Sciatic nerve (tissue), 2 donors: ENCODE results near the gene C2orf76. TPM values are rescaled to one million over a fixed set of nuclear protein-coding genes. Genes with fewer than 3 reads are reported as not detected.
A peak's percentile ranks its signal among the peaks of the same experiment; 100 is the strongest.

Experiments
- ATAC-seq: fragments of 200-7000 bp; cut with Tn5 transposase; one replicate; pipeline ENCODE4 v1.9.1; 2020; ENCODE audit warnings: mild to moderate bottlenecking, moderate library complexity
- DNase-seq: peaks from one replicate; pipeline ENCODE4 v3.0.0-alpha.2; 2020; ENCODE audit warnings: low spot score
- intact Hi-C: fragments of 100-400 bp; cut with DNase I; formaldehyde crosslinking; loops from one replicate; pipeline ENCODE4 v1.14.2; 2022
- total RNA-seq: library from RNA; stranded (reverse); fragmentation: NEBNext Ultra II Directional; extraction: Animal tissue kit (Norgen Biotek cat#: 25700); gene quantifications from one replicate; pipeline ENCODE4 v1.2.1, GENCODE V29; 2021
- donor health status: DM: no; HTN: no; CAD: no.
- donor health status: DM: no; HTN: no; CAD: no.

The C2orf76 gene
- total RNA-seq, 1 donor from 2014 or later: 17.6 TPM

DNA sequence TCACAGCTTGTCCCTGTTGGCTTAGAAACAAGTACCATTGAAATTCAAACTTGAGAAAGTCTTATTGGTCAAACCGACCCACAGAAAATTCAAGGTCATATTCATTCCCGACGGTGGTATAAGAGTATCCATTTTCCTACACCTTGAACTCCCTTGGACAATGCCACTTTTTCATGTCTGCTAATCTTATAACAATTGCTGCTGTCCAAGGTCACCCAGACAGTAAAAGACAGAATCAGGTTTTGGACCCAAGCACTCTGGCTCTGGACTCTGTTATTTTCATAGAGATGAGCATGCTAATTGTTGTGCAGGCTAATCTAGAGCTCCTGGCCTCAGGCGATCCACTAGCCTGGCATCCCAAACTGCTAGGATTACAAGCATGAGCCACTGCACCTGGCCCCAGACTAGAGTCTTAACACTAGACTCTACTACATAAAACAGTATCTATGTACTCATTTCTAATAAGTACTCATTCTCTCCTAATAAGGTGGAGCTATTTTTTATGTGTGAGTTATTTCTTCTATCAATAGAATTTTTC is 57.8 kb downstream of the C2orf76 start:
- DNase-seq (no peak), ATAC-seq (no peak)
- intact Hi-C loops: no loop called here

DNA sequence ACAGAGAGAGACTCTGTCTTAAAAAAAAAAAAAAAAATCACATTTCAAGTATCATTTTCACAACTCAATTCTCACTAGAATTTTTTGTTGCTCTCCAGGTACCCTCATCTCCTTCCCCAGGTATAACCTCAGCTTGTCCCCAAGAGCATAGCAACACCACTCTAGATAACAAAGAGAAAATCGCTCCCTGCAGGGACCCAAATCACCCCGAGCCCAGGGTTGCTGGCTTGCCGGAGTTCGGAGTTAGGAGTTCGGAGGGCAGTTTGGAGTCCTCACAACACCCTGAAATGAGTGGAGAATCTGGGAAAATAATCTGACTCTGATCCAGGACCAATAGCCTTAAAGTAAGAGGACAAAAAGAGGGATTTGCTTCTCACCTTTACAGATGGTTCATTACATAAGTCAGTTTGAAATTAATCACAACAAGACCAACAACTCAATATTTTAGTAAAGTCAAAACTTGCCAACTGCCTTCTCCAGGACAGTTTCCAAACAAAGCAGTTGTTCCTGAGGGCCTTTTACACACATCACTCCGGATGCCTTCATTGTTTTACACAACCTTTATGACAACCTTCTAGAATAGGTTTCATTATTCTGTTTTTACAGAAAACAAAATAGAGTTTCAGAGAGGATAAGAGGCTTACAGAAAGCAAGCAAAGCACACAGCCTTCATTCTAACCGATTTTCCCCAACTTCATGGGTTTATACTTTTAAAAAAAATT is 59.1 kb downstream of the C2orf76 start:
- intact Hi-C loops: no loop called here
- DNase-seq: no peak
- no peak for ATAC-seq

DNA sequence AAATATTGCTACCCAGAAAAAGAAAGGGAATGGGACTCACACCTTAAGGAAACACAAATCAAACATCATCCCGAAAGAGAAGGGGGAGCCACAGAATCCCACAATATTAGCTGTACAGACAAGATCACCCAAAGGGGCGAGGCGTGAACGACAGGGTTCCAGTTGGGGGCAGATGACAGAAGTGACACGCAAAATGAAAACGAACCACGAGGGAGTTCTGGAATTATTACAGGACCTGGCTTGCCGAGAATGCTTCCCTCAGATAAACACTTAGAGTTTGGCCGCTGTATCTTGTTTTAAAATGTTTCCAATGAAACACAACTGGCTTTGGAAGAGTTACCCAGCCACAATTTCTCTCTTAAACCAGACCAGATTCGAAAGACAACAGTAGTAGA is 60.4 kb downstream of the C2orf76 start:
- ATAC-seq: peak; percentile 15
- intact Hi-C loops: no loop called here
- DNase-seq: no peak

DNA sequence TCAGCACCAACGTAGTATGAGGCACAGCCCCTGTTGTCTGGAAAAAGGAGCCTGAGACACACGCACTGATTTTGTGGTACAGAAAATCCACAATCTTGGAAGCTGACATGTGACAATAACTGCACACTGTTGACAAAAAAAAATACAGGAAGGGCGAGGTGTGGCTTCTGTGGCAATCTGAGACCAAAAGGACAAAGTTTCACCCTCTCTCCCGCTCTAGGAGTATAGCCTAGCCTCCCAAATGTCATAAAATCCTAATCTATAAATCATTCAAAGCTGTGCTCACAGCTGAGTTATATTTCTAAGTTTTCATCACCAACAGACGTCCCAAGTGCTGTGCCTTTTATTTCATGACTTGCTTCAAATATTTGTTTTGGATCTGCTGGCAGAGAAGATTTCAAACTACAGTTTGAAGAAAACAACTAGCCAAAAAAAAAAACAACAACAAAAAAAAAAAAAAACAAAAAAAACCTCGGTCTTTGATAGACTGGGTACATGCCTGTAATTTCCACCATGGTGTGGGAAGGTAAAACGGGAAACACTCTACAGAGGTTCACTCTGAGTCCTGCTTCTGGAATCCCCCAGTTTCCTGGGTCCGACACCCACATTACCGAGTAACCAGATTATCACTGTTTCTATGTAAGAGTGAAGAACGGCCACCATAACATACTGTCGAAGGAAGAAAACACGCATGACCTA is 61.0 kb downstream of the C2orf76 start:
- DNase-seq (no peak), ATAC-seq (no peak)
- intact Hi-C loops: no loop called here

DNA sequence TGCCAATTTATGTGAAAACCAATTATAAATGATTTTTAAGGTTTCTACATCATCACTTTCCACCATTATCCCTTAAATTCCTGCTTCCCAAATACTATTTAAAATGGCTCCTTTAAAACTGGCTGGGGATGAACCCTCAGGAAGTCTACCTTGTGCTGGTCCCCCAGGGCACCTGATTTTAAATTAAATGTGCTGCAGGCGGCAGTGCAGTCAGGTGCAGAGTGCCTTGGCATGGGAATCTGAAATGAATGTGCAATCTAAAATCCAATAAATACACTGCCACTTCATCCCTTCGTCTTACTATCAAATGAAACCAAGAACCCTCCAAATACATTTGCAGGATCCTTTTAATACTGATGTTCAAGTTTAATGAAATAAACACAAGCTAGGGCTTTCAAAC is 61.8 kb downstream of the C2orf76 start:
- ATAC-seq (no peak), DNase-seq (no peak)
- intact Hi-C loops: no loop called here

DNA sequence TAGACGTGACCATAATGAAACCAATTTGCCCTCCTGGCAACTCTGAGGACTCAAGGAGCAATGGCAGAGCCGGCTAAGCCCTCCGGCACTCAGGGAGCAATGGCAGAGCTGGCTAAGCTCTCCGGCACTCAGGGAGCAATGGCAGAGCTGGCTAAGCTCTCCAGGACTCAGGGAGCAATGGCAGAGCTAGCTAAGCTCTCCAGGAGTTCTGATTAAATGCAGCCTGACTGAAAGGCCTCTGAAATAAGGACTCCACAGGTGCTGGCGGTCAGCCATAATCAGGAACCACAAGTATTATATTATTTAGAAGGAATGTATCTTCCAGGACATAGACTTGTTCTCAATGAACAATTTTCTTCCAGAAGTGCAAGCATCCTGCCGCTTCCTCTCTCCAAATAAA is 65.2 kb downstream of the C2orf76 start:
- ATAC-seq (no peak), DNase-seq (no peak)
- intact Hi-C loops: no loop called here

DNA sequence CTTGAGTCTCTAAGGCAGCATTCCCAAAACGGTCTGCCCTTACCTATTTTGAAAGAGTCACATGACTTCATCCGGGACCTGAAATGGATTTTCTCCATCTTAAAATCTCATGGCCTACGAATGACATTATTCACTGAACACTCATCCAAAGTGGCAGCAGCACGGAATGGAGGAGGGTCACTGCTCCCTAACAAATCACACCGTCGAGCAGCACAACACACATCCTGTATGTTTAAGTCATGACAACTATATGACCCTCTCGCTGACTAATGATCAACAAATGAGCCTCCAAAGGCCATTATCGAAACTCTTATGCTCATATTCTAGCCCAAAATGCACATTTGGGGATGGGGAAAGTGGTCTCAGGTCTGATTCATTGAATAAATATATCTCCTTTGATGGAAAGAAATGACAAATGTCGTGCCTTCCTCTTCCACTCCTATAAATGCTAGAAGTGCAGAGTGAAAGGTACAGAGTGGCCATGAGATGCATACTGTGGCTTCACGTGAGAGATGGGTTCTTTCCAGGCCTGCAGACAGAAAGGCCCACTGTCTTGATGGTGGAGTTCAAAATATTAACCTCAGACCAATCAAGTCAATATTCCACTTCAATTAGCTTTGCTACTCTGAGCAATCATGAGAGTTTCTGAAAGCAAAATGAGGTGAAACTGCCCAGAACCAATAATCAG is 70.8 kb downstream of the C2orf76 start:
- intact Hi-C loops: loop anchor here (10.0 kb wide), 1 partner anchor 411 kb away; no protein-coding TSS in a partner anchor
- ATAC-seq: no peak
- no peak for DNase-seq

DNA sequence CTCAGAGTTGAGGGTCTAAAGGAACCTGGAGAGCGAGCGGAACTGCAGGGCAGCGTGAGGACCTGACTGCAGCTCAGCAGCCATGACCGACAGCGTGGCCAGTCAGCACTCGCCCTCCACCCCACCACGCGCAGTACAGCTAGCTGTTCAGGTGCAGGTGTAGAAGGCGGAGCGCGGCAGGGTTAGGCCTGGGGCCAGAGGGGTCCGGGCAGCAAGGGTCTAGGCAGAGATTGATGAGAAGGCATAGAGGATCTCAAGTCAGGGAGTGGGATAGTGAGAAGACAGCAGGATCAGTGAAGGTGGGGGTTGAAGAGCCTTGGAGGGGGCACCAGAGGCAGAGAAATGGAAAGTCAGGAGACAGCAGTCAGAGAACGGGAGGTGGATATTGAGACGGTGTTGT is 72.0 kb downstream of the C2orf76 start:
- no peak for DNase-seq
- ATAC-seq: no peak
- intact Hi-C loops: loop anchor here (10.0 kb wide), 1 partner anchor 410 kb away; no protein-coding TSS in a partner anchor

DNA sequence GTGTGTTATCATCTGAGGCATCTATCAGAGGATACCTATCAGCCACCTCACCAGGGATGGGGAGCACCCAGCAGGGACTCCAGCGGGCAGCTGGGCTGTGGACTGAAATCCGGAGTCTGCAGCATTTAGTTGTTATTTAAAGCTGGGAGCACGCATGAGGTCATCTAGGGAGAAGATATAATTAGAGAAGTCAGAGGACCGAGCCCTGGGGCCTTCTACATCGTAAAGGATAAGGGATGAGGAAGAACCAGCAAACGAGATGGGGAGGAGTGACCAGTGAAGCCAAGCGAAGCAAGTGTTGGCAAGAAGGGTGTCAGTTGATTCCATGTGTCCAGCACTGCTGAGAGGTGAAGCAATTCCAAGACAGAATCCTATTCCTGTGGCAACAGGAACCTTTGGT is 72.7 kb downstream of the C2orf76 start:
- ATAC-seq: peak; percentile 38
- no peak for DNase-seq
- intact Hi-C loops: loop anchor here (10.0 kb wide), 1 partner anchor 409 kb away; no protein-coding TSS in a partner anchor

DNA sequence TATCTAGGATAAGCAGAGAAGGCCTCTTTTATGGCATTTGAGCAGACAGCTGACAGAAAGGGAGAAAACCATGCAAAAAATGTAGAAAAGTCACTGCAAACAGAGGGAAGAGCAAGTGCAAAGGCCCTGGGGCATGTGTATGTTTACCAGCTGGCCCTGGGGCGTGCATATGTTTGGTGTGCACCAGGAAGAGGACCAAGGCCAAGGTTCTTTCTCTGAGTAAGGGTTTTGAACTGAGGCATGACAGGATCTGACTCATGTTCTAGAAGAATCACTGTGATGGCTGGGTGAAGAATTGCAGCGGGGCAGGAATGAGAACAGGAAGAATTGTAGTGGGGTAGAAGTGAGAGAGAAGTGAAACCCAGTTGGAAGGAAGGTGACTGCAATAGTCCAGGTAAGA is 73.4 kb downstream of the C2orf76 start:
- intact Hi-C loops: loop anchor here (10.0 kb wide), 1 partner anchor 408 kb away; no protein-coding TSS in a partner anchor
- DNase-seq: no peak
- no peak for ATAC-seq

DNA sequence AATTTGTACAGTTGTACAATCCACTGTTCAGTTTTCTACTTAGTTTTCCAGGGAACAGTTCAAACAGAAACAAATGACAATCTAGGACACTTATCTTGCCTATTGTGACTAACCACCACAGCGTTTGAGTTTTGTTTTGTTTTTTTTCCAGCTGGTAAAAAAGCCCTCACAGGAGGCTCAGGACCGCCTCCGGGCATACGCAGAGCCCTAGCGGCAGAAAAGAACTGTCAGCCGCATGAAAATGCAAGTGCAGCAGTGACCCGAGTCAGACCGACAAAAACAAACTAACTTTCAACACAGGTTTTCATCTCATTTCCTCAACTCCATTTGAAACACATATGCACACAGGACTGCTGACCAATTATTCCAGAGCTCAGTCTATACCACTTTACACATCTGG is 74.4 kb downstream of the C2orf76 start:
- no peak for DNase-seq
- intact Hi-C loops: loop anchor here (10.0 kb wide), 1 partner anchor 407 kb away; no protein-coding TSS in a partner anchor
- ATAC-seq: peak; percentile 21

DNA sequence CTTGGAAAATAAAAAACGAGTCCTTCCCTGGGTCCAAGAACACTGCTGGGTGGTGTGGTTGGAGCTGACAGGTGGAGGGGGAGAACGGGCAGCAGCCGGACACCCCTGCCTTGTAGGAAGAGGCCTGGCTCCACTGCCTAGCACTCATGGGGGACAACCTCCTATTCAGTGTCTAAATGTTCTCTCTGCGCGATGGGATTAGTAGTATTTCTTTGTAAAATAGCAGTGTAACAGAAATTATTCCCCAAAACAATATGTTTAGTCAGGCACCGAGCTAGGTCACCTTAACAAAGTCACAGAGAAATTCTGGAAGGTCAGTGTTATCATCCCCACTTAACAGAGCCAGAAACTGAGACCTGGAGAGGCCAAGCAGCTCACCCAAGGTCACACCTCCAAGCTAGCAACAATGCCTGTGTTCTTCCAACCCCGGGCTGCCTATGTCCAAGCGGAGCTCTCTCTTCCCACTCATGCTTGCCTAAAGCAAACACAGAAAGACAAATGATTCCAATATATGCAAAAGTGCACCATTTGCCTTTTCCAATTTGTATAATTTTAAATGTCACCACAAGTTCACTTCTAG is 75.0 kb downstream of the C2orf76 start:
- DNase-seq (no peak), ATAC-seq (no peak)
- intact Hi-C loops: loop anchor here (10.0 kb wide), 1 partner anchor 407 kb away; no protein-coding TSS in a partner anchor

DNA sequence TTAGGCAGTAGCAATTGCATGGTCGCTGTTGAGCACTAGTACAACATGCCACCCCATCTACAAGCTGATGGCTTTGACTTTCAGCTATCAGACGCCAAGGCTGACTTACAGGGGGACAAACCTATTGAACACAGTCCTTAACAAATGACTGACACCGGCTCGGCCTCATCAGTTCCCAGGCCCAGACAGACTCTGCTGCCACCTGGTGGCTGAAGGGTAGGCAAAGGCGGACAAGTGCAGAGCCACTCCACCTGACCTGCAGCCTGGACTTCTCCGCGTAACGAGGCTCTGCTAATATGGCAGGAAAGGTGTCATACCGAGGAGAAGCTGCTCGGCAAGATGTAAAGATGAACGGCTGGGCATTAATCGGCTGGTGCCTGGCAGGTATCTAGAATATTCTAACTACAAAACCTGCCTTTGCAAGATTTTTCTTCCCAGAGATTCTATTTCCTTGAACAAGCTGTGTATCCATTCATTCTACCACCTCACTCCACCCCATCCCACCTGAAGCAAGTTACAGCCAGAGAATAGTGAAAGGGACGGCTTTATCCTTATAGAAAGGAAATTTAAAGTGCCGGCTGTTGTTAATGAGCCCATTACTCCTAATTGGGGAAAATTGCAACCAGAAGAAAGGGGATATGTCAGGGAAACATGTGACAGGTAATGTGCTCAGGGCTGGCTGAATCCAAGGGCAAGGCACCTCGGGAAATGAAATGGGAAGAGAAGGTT is 75.6 kb downstream of the C2orf76 start:
- intact Hi-C loops: loop anchor here (10.0 kb wide), 1 partner anchor 406 kb away; no protein-coding TSS in a partner anchor
- DNase-seq: peak; percentile 89
- no peak for ATAC-seq

DNA sequence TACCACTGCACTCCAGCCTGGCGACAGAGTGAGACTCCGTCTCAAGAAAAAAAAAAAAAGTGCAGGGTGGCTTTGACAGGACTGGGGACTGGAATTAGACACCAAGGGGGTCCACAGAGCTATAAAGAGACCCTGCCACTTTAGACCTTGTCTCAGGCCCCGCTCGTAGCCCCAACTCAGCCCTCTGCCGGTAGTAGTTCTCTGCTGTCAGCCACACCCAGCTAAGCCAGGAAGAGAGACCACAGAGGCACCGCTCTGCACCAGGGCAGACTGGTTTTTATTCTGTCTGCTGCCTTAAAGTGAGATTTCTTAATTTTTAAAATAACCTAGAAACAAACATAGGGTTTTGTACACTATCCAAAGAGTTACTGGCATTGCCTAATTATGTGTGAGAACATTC is 77.0 kb downstream of the C2orf76 start:
- ATAC-seq (no peak), DNase-seq (no peak)
- intact Hi-C loops: loop anchor here (10.0 kb wide), 1 partner anchor 405 kb away; no protein-coding TSS in a partner anchor

DNA sequence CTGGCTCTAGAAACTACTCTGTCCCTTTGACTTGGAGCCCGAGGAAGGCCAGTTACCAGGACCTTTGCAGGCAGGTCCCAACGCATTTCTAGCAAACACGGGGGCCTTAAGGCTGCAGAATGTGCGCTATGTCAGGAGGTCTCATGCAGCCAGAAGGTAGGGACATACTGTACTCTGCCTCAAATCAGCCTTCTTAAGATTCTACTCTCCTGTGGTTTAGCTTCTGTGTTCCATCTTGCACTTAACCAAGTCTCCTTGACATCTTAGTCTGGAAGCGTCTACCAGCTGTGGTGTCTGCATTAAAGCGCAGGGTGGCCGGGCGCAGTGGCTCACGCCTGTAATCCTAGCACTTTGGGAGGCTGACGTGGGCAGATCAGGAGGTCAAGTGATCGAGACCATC is 77.5 kb downstream of the C2orf76 start:
- ATAC-seq (no peak), DNase-seq (no peak)
- intact Hi-C loops: no loop called here

DNA sequence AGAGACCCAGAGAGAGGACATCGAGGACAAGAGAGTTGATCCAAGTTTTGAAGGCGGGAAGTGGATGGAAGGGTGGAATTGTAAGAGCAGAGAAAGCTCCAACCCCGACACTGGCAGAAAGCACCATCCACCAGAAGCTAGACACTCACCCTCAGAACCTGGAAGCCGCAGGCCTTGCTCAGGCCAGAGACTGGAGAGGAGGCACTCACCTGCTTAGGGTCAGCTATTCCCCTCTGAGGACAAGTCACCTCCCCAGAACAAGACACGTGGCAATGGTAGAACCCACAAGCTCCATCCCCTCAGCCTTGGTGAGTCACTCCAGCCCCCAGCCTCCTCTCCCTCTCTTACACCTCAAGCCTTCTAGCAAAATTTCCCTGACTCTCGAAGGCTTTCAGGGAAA is 78.1 kb downstream of the C2orf76 start:
- DNase-seq (no peak), ATAC-seq (no peak)
- intact Hi-C loops: no loop called here

DNA sequence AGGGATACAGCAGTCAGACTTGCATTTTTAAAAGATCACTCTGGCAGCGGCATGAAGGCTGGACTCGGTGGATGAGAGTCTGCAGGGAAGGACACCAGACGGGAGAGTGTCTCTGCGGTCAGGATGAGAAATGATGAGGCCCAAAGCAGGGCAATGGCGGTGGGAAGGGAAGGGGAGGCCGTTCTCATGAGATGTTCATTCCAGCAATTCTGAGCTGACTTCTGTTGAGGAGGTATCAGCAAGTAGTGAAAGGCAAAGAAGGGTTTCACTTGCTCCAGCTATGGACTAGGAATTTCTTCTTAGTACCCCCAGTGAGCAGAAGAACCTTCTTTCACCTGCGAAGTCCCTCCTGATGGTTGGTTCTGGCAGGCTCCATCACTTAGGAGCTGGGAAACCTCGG is 80.0 kb downstream of the C2orf76 start:
- intact Hi-C loops: no loop called here
- no peak for ATAC-seq
- DNase-seq: no peak

DNA sequence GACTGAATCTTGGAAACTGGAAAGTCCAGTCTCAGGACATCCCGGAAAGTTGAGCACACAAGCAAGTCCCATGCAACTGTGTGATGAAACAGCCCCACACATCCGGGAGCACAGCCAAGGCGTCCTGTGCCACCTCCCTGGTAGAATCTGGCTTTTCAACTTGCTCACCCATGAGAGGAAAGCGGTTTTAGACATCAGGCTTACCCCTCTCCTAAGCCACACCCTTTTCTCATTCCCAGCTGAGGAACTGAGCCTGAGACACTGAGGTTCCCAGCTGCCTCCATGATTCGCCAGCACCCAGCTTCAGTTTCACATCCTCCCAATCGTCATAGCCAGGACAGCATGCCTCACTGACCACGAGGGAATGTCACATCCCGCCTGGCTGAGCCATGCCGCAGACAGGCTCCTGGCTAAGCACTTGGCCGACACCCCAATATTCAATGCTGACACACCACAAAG is 82.7 kb downstream of the C2orf76 start:
- DNase-seq (peak; percentile 73), ATAC-seq (peak; percentile 86)
- intact Hi-C loops: no loop called here
